Measurements from ENCODE around the gene FBRS.

FBRS gene

DNA sequence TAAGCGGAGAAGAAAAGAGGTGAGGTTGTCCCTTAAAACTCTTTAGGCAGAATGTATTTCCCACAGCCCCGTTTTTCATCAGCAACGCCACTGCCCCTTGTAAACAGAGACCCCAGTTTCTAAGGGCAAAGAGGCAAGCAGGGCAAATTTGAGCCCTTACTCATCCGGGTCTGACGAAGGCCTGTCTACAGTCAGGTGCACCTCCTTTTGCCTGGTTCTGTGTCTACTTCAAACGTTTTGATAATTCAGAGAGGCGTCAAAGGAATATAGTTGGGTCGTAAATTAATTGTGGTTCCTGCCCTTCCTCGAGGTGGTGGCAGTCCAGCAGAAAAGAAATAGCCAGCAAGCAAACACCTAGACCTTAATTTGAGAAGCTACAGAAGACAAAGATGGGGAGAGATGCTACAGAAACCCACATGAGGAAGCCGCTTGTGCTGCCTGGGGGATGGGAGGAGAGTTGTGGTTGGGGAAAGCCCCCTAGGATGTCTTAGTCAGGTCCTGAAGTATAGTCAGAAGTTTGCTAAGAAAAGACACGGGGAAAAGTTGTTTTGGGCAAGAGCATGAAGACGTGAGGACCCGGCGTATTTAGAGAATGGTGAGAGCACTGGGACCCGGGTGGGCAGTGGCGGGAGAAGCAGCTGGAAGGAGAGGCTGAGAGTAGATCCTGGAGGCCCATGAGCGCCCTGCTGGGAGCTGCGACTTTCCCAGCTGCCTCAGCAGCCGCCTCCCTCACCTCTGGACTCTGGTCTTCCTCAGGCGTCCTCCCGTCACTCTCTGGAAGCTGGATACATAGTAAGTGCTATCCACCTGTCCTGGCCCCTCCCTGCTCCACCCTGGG lies 2.4 kb downstream of the FBRS start:
- no peak for DNase-seq (ENCODE audit: extremely low spot score)
- ChIA-PET POLR2A (interaction anchor here (1.0 to 4.5 kb wide), 11 partner anchors 10 to 232 kb away, joined by 3 to 57 read pairs (median 6); partner anchors contain the start of genes PRR14, SEPHS2 and SRCAP), CTCF (interaction anchor here (2.1 to 2.2 kb wide), 2 partner anchors 33 kb away, joined by 5 to 9 read pairs; no protein-coding TSS in a partner anchor)
- no peak for TF ChIP-seq SUZ12 (IDR thresholded peaks at IDR 0.05)
- no peak for TF ChIP-seq L3MBTL2 (conservative IDR thresholded peaks at IDR 0.05)
- TF ChIP-seq ZNF384 (IDR thresholded peaks at IDR 0.05), result no peak
- TF ChIP-seq CTBP1 (IDR thresholded peaks at IDR 0.05; ENCODE audit: borderline replicate concordance), result no peak
- no peak for TF ChIP-seq TARDBP (IDR thresholded peaks at IDR 0.05)
- TF ChIP-seq NFRKB (IDR thresholded peaks at IDR 0.05), result no peak
- TF ChIP-seq LEF1 (IDR thresholded peaks at IDR 0.05; ENCODE audit: borderline replicate concordance), result no peak
- no peak for TF ChIP-seq ARNT (IDR thresholded peaks at IDR 0.05)
- TF ChIP-seq FOXA1 (IDR thresholded peaks at IDR 0.05), result no peak
- no peak for TF ChIP-seq FOXK2 (IDR thresholded peaks at IDR 0.05)
- TF ChIP-seq HDGF (IDR thresholded peaks at IDR 0.05; ENCODE audit: borderline replicate concordance), result no peak
- TF ChIP-seq BHLHE40 (IDR thresholded peaks at IDR 0.05; ENCODE audit: borderline replicate concordance), result no peak
- TF ChIP-seq ELF4 (IDR thresholded peaks at IDR 0.05), result no peak
- no peak for TF ChIP-seq FOXM1 (IDR thresholded peaks at IDR 0.05; ENCODE audit: borderline replicate concordance)
- no peak for TF ChIP-seq SP1 (IDR thresholded peaks at IDR 0.05)
- TF ChIP-seq, protein P1, sequence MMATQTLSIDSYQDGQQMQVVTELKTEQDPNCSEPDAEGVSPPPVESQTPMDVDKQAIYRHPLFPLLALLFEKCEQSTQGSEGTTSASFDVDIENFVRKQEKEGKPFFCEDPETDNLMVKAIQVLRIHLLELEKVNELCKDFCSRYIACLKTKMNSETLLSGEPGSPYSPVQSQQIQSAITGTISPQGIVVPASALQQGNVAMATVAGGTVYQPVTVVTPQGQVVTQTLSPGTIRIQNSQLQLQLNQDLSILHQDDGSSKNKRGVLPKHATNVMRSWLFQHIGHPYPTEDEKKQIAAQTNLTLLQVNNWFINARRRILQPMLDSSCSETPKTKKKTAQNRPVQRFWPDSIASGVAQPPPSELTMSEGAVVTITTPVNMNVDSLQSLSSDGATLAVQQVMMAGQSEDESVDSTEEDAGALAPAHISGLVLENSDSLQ (IDR thresholded peaks at IDR 0.05), result no peak

DNA sequence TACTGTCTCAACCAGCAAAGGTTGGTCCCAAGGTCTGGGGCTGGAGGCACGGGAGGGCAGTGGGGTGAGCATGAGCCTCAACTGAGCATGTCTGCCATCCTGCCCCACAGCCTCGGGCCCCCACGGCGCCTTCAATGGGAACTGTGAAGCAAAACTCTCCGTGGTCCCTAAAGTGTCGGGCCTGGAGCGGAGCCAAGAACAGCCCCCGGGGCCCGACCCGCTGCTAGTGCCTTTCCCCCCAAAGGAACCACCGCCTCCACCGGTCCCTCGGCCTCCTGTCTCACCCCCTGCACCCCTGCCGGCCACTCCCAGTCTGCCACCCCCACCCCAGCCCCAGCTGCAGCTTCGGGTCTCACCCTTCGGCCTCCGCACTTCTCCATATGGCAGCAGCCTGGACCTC lies 4.2 kb downstream of the FBRS start:
- TF ChIP-seq L3MBTL2 (conservative IDR thresholded peaks at IDR 0.05) (no peak), LEF1 (IDR thresholded peaks at IDR 0.05; ENCODE audit: borderline replicate concordance) (no peak), BHLHE40 (IDR thresholded peaks at IDR 0.05; ENCODE audit: borderline replicate concordance) (no peak), ELF4 (IDR thresholded peaks at IDR 0.05) (no peak), ARNT (IDR thresholded peaks at IDR 0.05) (no peak), ZNF384 (IDR thresholded peaks at IDR 0.05) (no peak), CTBP1 (IDR thresholded peaks at IDR 0.05; ENCODE audit: borderline replicate concordance) (no peak), FOXA1 (IDR thresholded peaks at IDR 0.05) (no peak), SP1 (IDR thresholded peaks at IDR 0.05) (no peak), FOXM1 (IDR thresholded peaks at IDR 0.05; ENCODE audit: borderline replicate concordance) (no peak), TARDBP (IDR thresholded peaks at IDR 0.05) (no peak), HDGF (IDR thresholded peaks at IDR 0.05; ENCODE audit: borderline replicate concordance) (no peak), SUZ12 (IDR thresholded peaks at IDR 0.05) (no peak), NFRKB (IDR thresholded peaks at IDR 0.05) (no peak), FOXK2 (IDR thresholded peaks at IDR 0.05) (no peak)
- TF ChIP-seq, protein P1 (IDR thresholded peaks at IDR 0.05), result no peak
- CTCF ChIA-PET, result interaction anchor here (2.1 kb wide), 1 partner anchor 32 kb away, joined by 5 read pairs; no protein-coding TSS in a partner anchor
- POLR2A ChIA-PET, result interaction anchor here (1.1 to 4.5 kb wide), 2 partner anchors 20 to 35 kb away, joined by 4 to 57 read pairs; partner anchors contain the start of gene SRCAP
- no peak for DNase-seq (ENCODE audit: extremely low spot score)

DNA sequence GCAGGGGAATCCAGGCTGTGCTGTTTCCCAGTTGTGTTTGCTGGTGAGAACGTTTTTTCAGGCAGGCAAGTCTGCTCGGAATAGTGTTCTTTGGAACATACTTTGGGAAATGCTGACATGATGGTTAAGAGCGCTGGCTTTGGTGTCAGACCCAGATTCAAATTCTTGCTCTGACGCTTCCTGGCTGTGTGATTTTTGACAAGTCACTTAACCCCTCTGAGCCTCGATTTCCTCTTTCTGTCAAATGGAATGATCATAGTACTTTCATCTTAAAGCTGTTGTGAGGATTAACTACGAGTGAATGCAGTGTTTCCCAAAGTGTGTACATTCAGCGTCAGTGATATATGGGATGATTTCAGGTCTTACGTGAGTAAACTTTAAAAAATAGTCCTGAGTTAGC lies 4.8 kb downstream of the FBRS start:
- POLR2A ChIA-PET, result no interaction called here

DNA sequence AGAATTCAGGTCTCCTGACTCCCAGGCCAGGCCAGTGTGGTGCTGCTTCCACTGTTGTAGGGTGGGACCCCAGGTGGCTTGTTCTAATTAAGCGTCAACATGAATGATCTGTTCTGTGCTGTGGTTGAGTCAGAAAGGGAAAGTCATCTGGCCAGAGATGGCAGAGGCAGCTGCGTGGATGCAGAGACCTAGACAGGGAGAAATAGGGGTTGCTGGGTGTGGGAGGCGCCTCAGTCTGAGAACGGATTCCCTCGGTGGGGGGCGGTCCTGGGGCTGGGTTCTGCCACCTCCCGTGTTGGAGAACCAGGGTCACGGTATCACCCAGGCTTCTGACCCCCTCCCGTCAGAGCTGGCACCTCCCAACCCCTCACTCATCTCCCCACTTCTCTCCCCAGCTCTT lies 5.6 kb downstream of the FBRS start:
- TF ChIP-seq FOXA1 (IDR thresholded peaks at IDR 0.05), result no peak
- POLR2A ChIA-PET, result no interaction called here
- CTCF ChIA-PET, result no interaction called here
- no peak for DNase-seq (ENCODE audit: extremely low spot score)

More for the DNA sequence above, 4.8 kb downstream of the FBRS start:
- no peak for DNase-seq (ENCODE audit: extremely low spot score)
- no peak for TF ChIP-seq CTBP1 (IDR thresholded peaks at IDR 0.05; ENCODE audit: borderline replicate concordance)
- CTCF ChIA-PET, result interaction anchor here (2.1 kb wide), 1 partner anchor 31 kb away, joined by 5 read pairs; no protein-coding TSS in a partner anchor

DNA sequence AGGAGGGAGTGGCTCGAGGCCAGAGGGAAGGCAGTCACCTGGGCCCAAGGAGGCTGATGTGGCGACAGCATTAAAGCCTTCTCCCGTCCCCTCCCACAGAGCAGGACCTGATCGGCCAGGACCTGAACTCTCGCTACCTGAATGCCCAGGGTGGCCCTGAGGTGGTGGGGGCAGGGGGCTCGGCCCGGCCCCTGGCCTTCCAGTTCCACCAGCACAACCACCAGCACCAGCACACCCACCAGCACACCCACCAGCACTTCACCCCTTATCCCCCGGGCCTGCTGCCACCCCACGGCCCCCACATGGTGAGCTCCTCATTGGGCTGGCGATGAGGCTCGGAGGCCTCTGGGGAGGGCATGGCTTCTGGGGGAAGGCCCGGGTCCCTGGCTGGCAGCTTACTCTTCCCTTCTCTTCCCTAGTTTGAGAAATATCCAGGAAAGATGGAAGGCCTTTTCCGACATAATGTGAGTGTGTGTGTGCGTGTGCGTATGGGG lies 6.4 kb downstream of the FBRS start:
- TF ChIP-seq FOXK2 (IDR thresholded peaks at IDR 0.05), result no peak
- TF ChIP-seq HDGF (IDR thresholded peaks at IDR 0.05; ENCODE audit: borderline replicate concordance), result no peak
- no peak for TF ChIP-seq SP1 (IDR thresholded peaks at IDR 0.05)
- DNase-seq (ENCODE audit: extremely low spot score), result no peak
- CTCF ChIA-PET, result interaction anchor here (2.0 kb wide), 1 partner anchor 30 kb away, joined by 10 read pairs; no protein-coding TSS in a partner anchor
- POLR2A ChIA-PET, result interaction anchor here (1.0 to 2.0 kb wide), 3 partner anchors 31 to 36 kb away, joined by 3 to 5 read pairs (median 3); no protein-coding TSS in a partner anchor

DNA sequence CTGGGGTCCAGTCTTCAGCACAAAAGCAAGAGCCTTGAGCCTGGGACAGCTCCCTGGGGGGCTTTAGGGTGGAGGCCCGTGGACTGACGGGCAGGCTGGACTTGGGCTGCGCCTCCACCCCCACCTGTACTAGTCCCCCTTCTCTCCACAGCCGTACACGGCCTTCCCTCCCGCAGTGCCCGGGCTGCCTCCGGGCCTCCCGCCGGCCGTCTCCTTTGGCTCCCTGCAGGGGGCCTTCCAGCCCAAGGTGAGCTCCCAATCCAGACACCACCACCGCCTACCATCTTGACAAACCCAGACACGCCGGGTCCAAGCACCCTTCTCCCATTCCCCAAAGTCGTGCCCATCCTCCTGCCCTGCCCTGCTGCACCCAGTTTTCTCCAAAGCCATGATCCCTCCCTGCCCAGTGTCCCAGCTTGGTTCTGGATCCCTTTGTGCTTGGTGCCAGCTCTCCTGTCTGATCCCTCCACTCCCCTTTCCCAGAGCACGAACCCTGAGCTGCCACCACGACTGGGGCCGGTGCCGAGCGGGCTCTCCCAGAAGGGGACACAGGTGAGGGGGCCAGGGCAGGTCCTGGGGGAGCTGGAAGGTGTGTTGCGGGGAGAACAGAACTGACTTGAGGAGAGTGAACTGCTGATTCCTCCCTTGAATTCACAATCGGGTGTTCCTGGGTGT lies 7.1 kb downstream of the FBRS start:
- no peak for DNase-seq (ENCODE audit: extremely low spot score)
- POLR2A ChIA-PET, result interaction anchor here (0.8 to 2.0 kb wide), 5 partner anchors 31 to 209 kb away, joined by 3 to 5 read pairs (median 3); no protein-coding TSS in a partner anchor
- CTCF ChIA-PET, result interaction anchor here (0.6 to 2.0 kb wide), 3 partner anchors 29 to 253 kb away, joined by 3 to 10 read pairs (median 3); no protein-coding TSS in a partner anchor
- TF ChIP-seq ZNF384 (IDR thresholded peaks at IDR 0.05) (no peak), HDGF (IDR thresholded peaks at IDR 0.05; ENCODE audit: borderline replicate concordance) (no peak), BHLHE40 (IDR thresholded peaks at IDR 0.05; ENCODE audit: borderline replicate concordance) (no peak), FOXM1 (IDR thresholded peaks at IDR 0.05; ENCODE audit: borderline replicate concordance) (no peak)
